ENCODE data around the gene MCM9.

Gene MCM9

GRCh38 chr6:118935331-118935668, 341 bp upstream of the MCM9 start:
- DNase-seq, result no peak
- in situ Hi-C loops (cut with MboI; ENCODE audit: low pct_unique_long_range_greater_than_20kb, low sequenced_read_pairs), result no loop called here

- no peak for DNase-seq
- in situ Hi-C loops (cut with MboI; ENCODE audit: low pct_unique_long_range_greater_than_20kb, low sequenced_read_pairs), result no loop called here
These were observed 1.0 kb downstream of the MCM9 start for GRCh38 chr6:118933855-118934460.

GRCh38 chr6:118932421-118932820, 2.5 kb downstream of the MCM9 start:
- in situ Hi-C loops (cut with MboI; ENCODE audit: low pct_unique_long_range_greater_than_20kb, low sequenced_read_pairs), result no loop called here
- no peak for DNase-seq

- in situ Hi-C loops (cut with MboI; ENCODE audit: low pct_unique_long_range_greater_than_20kb, low sequenced_read_pairs), result no loop called here
- no peak for DNase-seq
These were observed 3.5 kb downstream of the MCM9 start for GRCh38 chr6:118931436-118931835.

- in situ Hi-C loops (cut with MboI; ENCODE audit: low pct_unique_long_range_greater_than_20kb, low sequenced_read_pairs), result no loop called here
- no peak for DNase-seq
These were observed 4.3 kb downstream of the MCM9 start for GRCh38 chr6:118930680-118931079.

GRCh38 chr6:118923035-118923434, 11.9 kb downstream of the MCM9 start:
- in situ Hi-C loops (cut with MboI; ENCODE audit: low pct_unique_long_range_greater_than_20kb, low sequenced_read_pairs), result no loop called here
- DNase-seq, result no peak

GRCh38 chr6:118921084-118921483, 13.9 kb downstream of the MCM9 start:
- DNase-seq, result no peak
- in situ Hi-C loops (cut with MboI; ENCODE audit: low pct_unique_long_range_greater_than_20kb, low sequenced_read_pairs), result no loop called here

GRCh38 chr6:118918329-118918725, 16.6 kb downstream of the MCM9 start:
- no peak for DNase-seq
- in situ Hi-C loops (cut with MboI; ENCODE audit: low pct_unique_long_range_greater_than_20kb, low sequenced_read_pairs), result no loop called here

- in situ Hi-C loops (cut with MboI; ENCODE audit: low pct_unique_long_range_greater_than_20kb, low sequenced_read_pairs), result no loop called here
- no peak for DNase-seq
These were observed 17.2 kb downstream of the MCM9 start for GRCh38 chr6:118917546-118918328.

GRCh38 chr6:118914598-118914997, 20.4 kb downstream of the MCM9 start:
- in situ Hi-C loops (cut with MboI; ENCODE audit: low pct_unique_long_range_greater_than_20kb, low sequenced_read_pairs), result no loop called here

GRCh38 chr6:118913161-118913560, 21.8 kb downstream of the MCM9 start:
- in situ Hi-C loops (cut with MboI; ENCODE audit: low pct_unique_long_range_greater_than_20kb, low sequenced_read_pairs), result no loop called here
- DNase-seq, result no peak

More at GRCh38 chr6:118914598-118914997, 20.4 kb downstream of the MCM9 start:
- no peak for DNase-seq

GRCh38 chr6:118912646-118913045, 22.3 kb downstream of the MCM9 start:
- in situ Hi-C loops (cut with MboI; ENCODE audit: low pct_unique_long_range_greater_than_20kb, low sequenced_read_pairs), result no loop called here
- no peak for DNase-seq

- DNase-seq, result no peak
- in situ Hi-C loops (cut with MboI; ENCODE audit: low pct_unique_long_range_greater_than_20kb, low sequenced_read_pairs), result no loop called here
These were observed 26.5 kb downstream of the MCM9 start for GRCh38 chr6:118908441-118908840.

GRCh38 chr6:118905851-118906250, 29.1 kb downstream of the MCM9 start:
- in situ Hi-C loops (cut with MboI; ENCODE audit: low pct_unique_long_range_greater_than_20kb, low sequenced_read_pairs), result no loop called here

GRCh38 chr6:118905084-118905483, 29.9 kb downstream of the MCM9 start:
- in situ Hi-C loops (cut with MboI; ENCODE audit: low pct_unique_long_range_greater_than_20kb, low sequenced_read_pairs), result no loop called here
- DNase-seq, result no peak

More at GRCh38 chr6:118905851-118906250, 29.1 kb downstream of the MCM9 start:
- DNase-seq, result no peak

GRCh38 chr6:118903691-118904090, 31.3 kb downstream of the MCM9 start:
- in situ Hi-C loops (cut with MboI; ENCODE audit: low pct_unique_long_range_greater_than_20kb, low sequenced_read_pairs), result no loop called here

GRCh38 chr6:118903138-118903537, 31.8 kb downstream of the MCM9 start:
- in situ Hi-C loops (cut with MboI; ENCODE audit: low pct_unique_long_range_greater_than_20kb, low sequenced_read_pairs), result no loop called here
- no peak for DNase-seq

More at GRCh38 chr6:118903691-118904090, 31.3 kb downstream of the MCM9 start:
- DNase-seq, result no peak

- in situ Hi-C loops (cut with MboI; ENCODE audit: low pct_unique_long_range_greater_than_20kb, low sequenced_read_pairs), result no loop called here
- DNase-seq, result no peak
These were observed 32.2 kb downstream of the MCM9 start for GRCh38 chr6:118902726-118903125.

GRCh38 chr6:118899948-118900347, 35.0 kb downstream of the MCM9 start:
- DNase-seq, result no peak
- in situ Hi-C loops (cut with MboI; ENCODE audit: low pct_unique_long_range_greater_than_20kb, low sequenced_read_pairs), result no loop called here

- in situ Hi-C loops (cut with MboI; ENCODE audit: low pct_unique_long_range_greater_than_20kb, low sequenced_read_pairs), result no loop called here
- no peak for DNase-seq
These were observed 37.6 kb downstream of the MCM9 start for GRCh38 chr6:118897386-118897785.

Data from KBM-7 (cell line).